Measurements from ENCODE around the gene CGB8.
"Not testable (repeated sequence)": the region's sequence is repeated elsewhere in the genome, so short reads cannot be mapped to it uniquely, and the experiment has no call there.

Gene CGB8

DNA sequence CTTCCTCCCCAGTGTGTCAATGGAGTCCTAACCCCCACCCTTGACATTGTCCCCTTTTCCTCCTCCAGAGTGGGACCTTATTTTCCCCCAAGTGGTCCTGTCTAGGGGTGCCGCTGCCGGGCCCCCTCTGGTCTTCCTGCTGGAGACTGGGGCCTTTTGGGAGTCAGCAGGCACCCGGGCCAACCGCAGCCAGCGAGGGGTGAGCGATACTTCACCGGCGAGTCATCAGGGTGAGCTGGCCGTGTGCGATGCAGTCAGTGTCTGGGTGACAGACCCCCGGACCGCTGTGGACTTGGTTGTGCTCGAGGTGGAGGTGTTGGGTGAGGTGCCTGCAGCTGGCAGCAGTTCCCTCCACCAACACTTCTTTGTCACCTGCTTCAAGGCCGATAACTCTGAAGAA lies 19.2 kb downstream of the CGB8 start:
- not testable (repeated sequence) for DNase-seq

DNA sequence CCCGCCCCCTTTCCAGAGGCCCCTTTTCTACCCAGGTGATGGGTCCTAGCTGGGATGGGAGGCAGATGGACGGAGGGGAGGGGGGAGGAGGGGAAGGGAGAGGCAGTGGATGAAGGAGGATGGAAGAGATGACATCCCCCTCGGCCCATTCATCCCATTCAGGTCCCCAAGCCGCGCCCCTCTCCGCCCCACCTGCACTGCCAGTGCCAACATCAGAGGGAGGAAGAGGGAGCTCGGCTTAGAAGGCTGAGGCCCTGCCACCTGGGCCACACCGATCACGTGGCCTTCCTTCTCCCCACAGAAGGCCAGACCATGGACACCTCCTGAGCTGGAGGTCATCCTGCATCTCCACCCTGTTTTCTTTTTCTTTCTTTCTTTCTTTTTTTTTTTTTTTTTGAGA lies 20.2 kb downstream of the CGB8 start:
- not testable (repeated sequence) for DNase-seq

- DNase-seq, result not testable (repeated sequence)
These were observed 23.3 kb downstream of the CGB8 start for GRCh38 chr19:49025599-49025998.

- DNase-seq, result not testable (repeated sequence)
These were observed 23.8 kb downstream of the CGB8 start for GRCh38 chr19:49025088-49025487.

DNA sequence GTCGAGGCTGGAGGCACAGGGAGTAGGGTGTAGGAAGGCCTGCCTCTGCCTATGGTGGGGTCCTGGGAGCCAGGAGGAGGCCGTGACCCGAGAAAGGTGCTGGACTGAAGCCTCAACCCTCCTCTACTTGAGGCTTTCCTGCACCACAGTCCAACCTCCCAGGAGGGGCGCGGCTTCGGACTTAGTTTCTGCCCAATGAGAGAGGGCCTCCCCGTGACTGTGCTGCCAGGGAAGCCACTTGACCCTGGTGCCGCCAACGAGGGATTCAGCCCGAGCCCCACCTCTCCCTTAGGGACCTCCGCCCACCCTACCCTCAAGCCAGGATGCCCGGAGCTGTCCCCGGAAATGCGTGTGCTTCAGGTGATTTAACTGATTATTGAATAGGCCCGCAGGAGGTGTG lies 24.7 kb downstream of the CGB8 start, which contains the start of gene CGB3:
CGB3 (minus strand) TSS at position 101 of the 400 bp plus-strand sequence. CDS start 362 bp downstream, outside the sequence.
- not testable (repeated sequence) for DNase-seq

- no peak for DNase-seq
These were observed 26.8 kb downstream of the CGB8 start for GRCh38 chr19:49022116-49022515.

GRCh38 chr19:49020931-49021895 lies 27.7 kb downstream of the CGB8 start:
- DNase-seq, result no peak

- no peak for DNase-seq
These were observed 28.6 kb downstream of the CGB8 start for GRCh38 chr19:49020342-49020741.

GRCh38 chr19:49019242-49019932 lies 29.5 kb downstream of the CGB8 start:
- DNase-seq, result peak; percentile 67

GRCh38 chr19:49018388-49019241 lies 30.3 kb downstream of the CGB8 start:
- DNase-seq, result peak; percentile 24

DNA sequence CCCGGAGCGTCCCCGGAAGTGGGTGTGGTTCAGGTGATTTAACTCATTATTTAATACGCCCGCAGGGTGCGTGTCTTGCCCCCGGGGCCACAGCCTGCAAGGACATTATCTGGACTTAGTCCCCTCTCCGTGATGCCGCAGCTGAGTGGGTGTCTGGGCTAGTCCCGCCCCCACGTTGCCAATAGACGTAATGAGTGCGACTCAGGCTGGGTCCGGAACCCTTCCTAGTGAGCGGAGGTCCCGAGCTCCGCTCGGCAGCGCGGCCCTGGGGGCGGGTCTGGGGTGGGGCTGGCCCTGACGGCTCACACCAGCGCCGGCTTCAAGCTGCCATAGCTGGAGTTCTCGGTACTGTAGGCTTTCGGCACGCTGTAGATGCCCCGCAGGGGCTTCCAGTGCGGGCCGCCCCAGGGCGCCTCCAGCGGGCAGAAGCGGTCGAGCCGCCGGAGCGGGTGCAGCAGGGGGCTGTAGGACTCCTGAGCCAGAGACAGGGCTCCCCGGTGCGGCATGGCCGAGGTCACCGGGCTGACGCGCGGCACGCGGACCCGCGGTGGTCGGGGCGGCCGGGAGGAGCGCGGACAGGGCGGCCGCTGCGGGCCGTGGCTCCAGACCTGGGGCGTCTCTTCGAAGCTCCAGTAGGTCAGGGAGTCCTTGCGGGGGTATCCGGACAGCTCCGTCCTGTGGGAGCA lies 31.1 kb downstream of the CGB8 start:
- DNase-seq, result peak; percentile 70

GRCh38 chr19:49017041-49017665 lies 31.8 kb downstream of the CGB8 start, which contains the start of gene LHB:
Gene LHB, minus strand, starts transcription at chr19:49017091. Its CDS starts 10 bp downstream, at chr19:49017081.
- DNase-seq, result no peak

DNA sequence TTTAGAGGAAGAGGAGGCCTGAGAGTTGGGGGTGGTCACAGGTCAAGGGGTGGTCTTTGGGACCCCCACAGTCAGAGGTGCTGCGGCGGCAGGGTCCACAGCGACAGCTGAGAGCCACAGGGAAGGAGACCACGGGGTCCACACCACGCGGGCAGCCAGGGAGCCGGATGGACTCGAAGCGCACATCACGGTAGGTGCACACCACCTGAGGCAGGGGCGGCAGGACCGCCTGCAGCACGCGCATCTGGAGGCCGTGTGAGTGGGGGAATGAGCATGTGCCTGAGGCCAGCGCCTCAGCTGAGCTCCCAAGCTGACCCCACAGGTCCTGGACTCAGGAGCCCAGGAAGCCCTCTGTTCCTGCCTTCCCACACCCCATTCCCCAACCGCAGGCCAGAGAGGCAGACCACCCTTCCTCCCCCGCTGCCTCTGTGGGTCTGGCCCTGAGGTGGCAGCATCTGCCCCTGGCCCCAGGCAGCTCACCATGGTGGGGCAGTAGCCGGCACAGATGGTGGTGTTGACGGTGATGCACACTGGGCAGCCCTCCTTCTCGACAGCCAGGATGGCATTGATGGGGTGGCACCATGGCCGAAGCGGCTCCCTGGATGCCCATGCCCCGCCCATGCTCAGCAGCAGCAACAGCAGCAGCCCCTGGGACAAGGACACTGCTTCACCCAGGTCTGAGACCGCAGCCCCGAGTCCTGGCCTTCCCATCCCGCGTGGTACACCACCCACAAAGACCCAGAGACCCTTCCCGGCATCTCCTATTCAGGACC lies 32.7 kb downstream of the CGB8 start:
- DNase-seq, result no peak

- no peak for DNase-seq
These were observed 34.0 kb downstream of the CGB8 start for GRCh38 chr19:49014870-49015255.

DNA sequence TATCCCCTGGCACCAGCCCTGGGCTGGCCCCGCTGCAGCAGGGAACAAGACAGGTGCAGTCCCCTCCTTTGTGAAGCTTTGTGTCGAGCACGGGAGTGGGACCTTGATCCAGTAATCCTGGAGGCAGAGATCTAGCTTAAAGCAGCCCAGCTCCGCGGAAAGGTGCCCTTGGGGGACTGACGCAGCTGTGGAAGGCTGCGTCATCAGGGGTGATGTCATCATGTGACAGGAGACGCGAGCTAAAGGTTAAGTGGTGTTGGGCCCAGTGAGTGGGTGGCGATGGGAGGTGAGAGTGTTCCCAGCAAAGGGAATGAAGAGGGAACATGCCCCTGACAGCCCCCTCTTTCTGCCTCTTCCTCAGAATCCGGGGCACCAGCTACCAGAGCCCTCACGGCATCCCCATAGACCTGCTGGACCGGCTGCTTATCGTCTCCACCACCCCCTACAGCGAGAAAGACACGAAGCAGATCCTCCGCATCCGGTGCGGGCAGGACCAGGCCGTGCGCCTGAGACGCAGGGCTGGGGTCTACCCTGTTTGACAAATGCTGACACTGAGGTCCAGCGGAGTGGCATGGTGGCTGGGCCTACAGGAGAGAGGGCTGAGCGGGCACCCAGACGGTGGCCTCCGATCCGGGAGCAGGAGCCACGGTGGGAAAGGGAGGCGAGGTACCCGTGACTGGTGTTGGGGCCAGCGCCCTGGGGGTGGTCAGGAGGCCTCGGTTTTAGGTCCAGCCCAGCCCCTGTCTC lies 34.6 kb downstream of the CGB8 start:
- DNase-seq, result no peak

DNA sequence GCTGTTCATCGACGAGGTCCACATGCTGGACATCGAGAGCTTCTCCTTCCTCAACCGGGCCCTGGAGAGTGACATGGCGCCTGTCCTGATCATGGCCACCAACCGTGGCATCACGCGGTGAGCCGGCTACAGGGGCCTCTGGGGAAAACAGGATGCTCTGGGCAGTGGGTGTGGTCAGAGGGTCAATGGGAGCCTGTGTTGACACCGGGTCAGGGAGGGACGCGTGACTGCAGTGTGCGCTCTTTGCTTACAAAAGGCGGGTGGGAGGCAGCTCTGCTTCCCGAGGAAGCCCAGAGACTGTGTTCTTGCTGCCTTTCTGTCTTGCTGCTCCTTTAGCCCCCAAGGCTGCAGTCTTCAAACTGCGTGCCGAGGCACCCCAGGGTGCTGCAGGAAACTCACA lies 37.7 kb downstream of the CGB8 start:
- no peak for DNase-seq

DNA sequence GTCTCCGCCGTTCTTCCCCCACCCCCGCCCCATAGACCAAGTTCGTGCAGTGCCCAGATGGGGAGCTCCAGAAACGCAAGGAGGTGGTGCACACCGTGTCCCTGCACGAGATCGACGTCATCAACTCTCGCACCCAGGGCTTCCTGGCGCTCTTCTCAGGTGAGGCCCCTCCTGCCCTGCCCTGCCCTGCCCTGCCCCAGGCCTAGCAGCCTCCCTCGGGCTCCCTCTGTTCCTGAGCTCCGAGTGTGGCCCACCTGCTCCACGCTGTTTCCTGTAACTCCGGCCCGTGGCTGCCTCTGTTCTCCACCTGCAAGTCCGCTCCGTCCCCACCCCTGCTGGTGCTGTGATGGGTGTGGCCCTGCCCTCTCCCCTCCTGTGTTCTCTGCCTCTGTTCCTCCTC lies 38.5 kb downstream of the CGB8 start:
- no peak for DNase-seq

DNA sequence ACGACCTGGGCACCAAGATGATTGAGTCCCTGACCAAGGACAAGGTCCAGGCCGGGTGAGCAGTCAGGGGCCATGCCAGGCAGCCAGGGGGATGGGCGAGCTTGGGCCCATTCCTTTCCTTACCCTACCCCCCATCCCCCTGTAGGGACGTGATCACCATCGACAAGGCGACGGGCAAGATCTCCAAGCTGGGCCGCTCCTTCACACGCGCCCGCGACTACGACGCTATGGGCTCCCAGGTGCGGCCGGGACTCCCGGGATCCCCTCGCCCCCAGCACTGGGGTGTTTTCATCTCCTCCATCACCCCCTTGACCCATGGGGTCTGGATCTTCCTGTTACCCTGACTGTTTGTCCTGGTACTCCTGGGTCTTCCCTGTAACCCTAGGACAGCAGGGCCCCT lies 39.1 kb downstream of the CGB8 start:
- DNase-seq, result no peak

DNA sequence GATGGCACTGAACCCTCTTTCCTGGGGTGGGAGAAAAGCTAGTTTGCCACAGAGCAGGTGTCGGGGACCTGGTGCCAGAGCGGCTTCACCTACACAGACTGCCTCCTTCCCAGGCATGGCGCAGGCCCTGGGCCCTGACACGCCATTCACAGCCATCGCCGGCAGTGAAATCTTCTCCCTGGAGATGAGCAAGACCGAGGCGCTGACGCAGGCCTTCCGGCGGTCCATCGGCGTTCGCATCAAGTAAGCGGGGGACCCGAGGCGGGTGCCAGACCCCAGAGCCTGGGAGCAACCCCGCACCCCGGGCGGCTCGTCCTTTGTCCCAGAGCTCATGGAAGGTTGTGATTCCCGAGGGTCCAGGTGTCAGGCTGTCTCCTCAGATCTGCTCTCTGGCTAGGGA lies 42.0 kb downstream of the CGB8 start:
- no peak for DNase-seq

GRCh38 chr19:49004964-49005614 lies 43.8 kb downstream of the CGB8 start:
- DNase-seq, result no peak

All from activated naive CD4-positive, alpha-beta T cell treated with Interleukin-2 at 50 U/mL for 16 hours (primary cell).